ENCODE measurements around the gene ATRNL1. TPM values are rescaled to one million over a fixed set of nuclear protein-coding genes. Genes with fewer than 3 reads are reported as not detected.

Gene ATRNL1
- total and polyA plus RNA-seq, 2 experiments from 2014 or later, result 4.8 to 29.7 TPM

- no peaks in the 10 kb centered on the region for H3K9me3 Mint-ChIP-seq
- H2AFZ ChIP-seq, result no peak overlapping the region
- H3K27ac ChIP-seq (ENCODE audit: low read depth), result no peak overlapping the region
- H3K27ac Mint-ChIP-seq, result no peak overlapping the region
- H3K27me3 Mint-ChIP-seq (ENCODE audit: insufficient read depth, low read depth, poor library complexity), result peaks cover 7% of the 10 kb centered on the region
- TF ChIP-seq STAT1 (IDR thresholded peaks at IDR 0.05; ENCODE audit: unreplicated experiment), result no peak
- TF ChIP-seq CTCF (conservative IDR thresholded peaks at IDR 0.05; ENCODE audit: low read depth in 2 of 2), result no peak
- no peak for TF ChIP-seq CREB1 (CRISPR knock-in tag; IDR thresholded peaks at IDR 0.05; ENCODE audit: low read depth)
- TF ChIP-seq ETS1 (IDR thresholded peaks at IDR 0.05), result no peak
- TF ChIP-seq ZNF331 (CRISPR knock-in tag; IDR thresholded peaks at IDR 0.05; ENCODE audit: low read depth), result no peak
- no peak for TF ChIP-seq ZNF114 (CRISPR knock-in tag; IDR thresholded peaks at IDR 0.05)
- no peak for TF ChIP-seq POLR2AphosphoS5 (IDR thresholded peaks at IDR 0.05; ENCODE audit: low read depth)
- TF ChIP-seq EZH2phosphoT487 (IDR thresholded peaks at IDR 0.05; ENCODE audit: unreplicated experiment), result no peak
- no peak for TF ChIP-seq ZNF462 (CRISPR knock-in tag; IDR thresholded peaks at IDR 0.05)
- TF ChIP-seq JUNB (IDR thresholded peaks at IDR 0.05; ENCODE audit: unreplicated experiment), result no peak
- no peak overlapping the region for H3K4me3 ChIP-seq
- no peak for DNase-seq (ENCODE audit: low spot score)
- peaks cover 37% of the 10 kb centered on the region for H3K4me1 ChIP-seq (ENCODE audit: insufficient read depth)
- no peaks in the 10 kb centered on the region for H3K36me3 ChIP-seq (ENCODE audit: insufficient read depth)
- no peaks in the 10 kb centered on the region for H3K9me2 ChIP-seq (ENCODE audit: insufficient read depth)
- no peaks in the 10 kb centered on the region for H3K27me3 ChIP-seq (ENCODE audit: insufficient read depth)
- H3K36me3 Mint-ChIP-seq (ENCODE audit: low read depth), result no peaks in the 10 kb centered on the region
- H3K4me1 Mint-ChIP-seq, result peaks cover 36% of the 10 kb centered on the region
- no peak overlapping the region for H3K4me2 ChIP-seq
- H3F3A ChIP-seq (replicated peaks; ENCODE audit: low read depth), result no peaks in the 10 kb centered on the region
- no peaks in the 10 kb centered on the region for H4K20me1 ChIP-seq (replicated peaks; ENCODE audit: insufficient read depth)
- no peak for ATAC-seq
- H3K4me3 Mint-ChIP-seq, result no peak overlapping the region
- H3K79me2 ChIP-seq (replicated peaks; ENCODE audit: insufficient read depth), result no peaks in the 10 kb centered on the region
These were observed 40.9 kb upstream of the ATRNL1 start for GRCh38 chr10:115052226-115052625.

Data from GM23338 (cell line).